GM12874 (cell line): ENCODE measurements around the gene TBL3.

Source experiments
- TF ChIP-seq, protein P1 (sequence below): IDR thresholded peaks from 2 replicates; pipeline ENCODE4 v1.5.1; 2011; ENCODE audit warnings: low read depth, mild to moderate bottlenecking, control low read depth, low read length, moderate library complexity; ENCODE audit not compliant: insufficient read depth

TBL3 gene

DNA sequence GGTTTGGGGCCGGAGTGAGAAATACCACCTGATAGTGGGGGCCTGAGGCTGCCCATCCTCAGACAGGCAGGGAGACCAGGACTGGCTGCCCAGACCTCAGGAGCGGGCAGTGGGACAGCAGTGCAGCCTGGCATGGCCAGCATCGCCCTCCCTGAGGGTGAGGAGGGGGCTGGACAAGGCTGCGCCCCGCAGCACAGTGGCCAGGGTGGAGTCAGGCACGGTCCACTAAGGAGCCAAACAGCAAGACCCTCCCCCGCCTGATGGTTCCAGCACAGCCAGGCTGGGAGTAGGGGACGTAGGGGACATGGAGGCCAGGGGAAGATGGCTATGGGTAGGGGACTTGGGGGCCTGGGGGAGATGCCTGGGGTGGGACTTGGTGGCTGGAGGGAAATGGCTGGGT lies 34.5 kb downstream of the TBL3 start:
- TF ChIP-seq, protein P1, sequence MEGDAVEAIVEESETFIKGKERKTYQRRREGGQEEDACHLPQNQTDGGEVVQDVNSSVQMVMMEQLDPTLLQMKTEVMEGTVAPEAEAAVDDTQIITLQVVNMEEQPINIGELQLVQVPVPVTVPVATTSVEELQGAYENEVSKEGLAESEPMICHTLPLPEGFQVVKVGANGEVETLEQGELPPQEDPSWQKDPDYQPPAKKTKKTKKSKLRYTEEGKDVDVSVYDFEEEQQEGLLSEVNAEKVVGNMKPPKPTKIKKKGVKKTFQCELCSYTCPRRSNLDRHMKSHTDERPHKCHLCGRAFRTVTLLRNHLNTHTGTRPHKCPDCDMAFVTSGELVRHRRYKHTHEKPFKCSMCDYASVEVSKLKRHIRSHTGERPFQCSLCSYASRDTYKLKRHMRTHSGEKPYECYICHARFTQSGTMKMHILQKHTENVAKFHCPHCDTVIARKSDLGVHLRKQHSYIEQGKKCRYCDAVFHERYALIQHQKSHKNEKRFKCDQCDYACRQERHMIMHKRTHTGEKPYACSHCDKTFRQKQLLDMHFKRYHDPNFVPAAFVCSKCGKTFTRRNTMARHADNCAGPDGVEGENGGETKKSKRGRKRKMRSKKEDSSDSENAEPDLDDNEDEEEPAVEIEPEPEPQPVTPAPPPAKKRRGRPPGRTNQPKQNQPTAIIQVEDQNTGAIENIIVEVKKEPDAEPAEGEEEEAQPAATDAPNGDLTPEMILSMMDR, result no peak

DNA sequence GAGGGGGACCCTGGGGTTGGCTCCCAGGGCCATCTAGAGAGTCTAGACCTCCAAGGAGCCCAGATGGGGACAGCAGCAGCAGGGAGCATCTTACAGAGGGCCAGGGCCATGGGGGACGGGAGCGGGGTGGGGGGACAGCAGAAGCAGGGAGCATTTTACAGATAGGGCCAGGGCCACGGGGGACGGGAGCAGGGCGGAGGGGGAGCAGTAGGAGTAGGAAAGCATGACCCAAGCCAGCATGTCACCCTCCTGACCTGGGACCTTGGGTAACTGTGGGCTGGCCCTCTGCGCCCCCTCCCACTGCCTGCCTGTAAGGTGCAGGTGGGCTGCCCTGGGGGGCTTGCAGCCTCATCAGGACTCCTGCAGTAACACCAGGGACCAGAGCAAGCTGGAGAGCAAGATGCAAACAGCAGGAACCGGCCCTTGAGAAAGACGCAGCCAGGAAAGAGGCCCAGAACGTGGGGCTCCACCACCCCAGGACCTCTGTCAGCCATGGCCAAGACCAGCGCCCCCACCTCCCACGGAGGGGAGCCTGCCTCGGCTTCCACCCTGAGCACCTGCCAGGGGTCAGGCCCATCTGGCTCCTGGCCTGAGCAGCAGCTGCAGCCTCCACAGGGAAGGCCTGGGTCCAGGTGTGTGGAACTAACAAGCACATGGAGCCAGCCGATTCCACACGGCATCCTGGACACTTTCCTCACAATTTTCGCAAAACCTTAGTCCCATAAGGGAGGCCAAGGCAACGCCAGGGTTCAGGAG lies 35.4 kb downstream of the TBL3 start:
- TF ChIP-seq, protein P1, result no peak

DNA sequence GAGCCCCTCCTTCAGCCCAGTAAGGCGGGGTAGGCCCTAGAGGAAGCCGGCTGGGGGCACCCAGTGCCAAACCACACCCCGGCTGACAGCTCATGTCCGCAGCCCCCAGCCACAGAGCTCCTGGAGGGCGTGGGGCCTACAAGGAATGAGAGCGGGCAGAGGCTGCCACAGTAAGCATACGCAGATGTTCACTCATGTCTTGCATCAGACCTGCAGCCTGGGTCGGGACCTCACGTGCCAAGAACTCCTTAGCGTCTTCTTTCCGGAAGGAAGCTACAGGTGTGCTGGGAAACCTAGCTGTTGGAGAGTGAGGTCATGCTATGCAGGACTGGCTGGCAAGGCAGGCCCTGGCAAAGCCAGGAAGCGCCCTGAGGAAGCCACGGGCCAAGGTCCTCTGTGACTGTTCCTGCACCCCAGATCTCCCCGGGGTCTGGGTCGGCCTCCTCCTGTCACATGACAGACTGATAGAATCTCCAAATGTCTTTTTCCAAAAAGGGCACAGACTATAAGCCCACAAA lies 36.2 kb downstream of the TBL3 start:
- TF ChIP-seq, protein P1, result no peak

DNA sequence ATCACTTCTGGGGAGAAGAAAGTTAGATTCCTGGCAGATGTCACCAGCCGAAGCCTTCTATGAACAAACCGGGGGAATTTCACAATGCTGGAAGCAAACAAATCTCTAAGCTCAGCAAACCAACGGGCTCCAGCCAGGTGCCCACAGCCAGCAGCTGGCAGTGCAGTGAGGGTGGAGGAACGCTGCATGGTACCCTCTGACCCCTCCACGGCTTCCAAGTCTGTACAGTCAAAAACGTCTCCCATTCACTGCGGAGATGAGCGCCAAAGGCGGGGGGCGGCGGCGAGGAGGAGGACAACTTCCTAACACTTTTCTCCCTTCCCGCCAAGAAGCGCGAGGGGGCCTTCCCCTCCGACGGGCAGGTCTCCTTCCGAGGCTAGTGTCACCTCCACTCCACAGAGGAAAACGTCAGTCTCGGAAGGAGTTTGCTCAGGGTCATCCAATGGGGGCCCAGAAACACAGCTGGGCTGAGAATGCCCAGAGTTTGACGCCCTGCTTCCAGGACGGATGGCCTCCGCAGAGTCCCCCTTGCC lies 36.8 kb downstream of the TBL3 start:
- TF ChIP-seq, protein P1, result no peak

DNA sequence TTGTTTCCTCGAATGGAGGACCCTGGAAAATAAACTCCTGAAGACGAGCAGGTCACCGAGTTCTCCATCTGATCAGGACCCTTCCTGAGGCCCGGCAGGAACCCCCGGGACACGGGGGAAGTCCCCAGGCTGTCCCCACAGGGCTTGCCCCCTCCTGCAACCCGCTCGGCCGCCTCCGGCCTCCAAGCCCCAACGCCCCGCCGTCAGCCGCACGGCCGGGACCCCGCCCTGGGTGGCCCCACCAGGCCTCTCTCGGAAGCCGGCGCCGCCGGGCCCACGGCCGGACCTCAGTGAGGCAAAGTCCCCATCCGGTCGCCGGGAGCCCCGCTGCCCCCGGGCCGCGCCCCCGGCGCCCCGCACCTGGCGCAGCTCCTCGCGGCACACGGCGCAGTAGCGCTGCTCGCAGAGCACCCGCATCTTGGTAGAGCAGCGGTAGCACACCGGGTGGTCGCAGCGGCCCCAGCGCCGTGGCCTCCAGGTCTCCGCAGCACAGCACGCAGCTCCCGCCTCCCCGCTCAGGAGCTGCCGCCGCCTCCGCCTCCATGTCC lies 37.4 kb downstream of the TBL3 start:
- TF ChIP-seq, protein P1, result no peak

DNA sequence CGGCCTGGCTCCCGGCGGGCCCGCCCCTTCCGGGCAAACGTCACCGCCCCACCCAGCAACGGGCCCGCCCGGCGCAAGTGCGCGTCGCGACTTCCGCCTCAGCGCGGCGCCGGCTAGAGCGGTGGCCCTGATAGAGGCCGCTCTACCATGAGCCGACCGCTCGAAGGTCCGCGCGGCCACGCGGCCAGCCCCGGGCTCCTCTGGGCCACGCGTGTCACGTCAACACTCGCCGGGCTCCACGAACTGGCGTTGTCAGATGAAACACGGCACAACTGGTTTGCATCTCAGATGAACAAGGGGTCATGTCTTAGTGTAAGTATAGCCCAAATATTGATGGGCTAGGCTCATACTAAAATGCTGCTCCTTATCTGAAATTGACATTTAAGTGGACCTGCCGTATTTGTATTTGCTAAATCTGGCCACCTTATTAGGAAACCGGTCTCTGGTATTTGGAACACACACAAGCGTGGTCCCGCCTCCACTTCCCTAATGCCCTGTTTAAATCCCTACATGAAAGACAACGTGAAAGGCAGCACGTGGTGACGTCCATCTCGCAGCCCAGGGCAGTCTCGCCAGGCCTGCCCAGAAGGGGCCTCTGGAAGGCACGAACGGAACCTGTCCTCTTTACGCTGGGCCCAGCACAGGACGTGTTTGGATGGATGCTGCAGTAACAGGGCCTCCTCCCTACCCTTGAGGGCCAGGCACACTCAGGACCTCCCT lies 38.1 kb downstream of the TBL3 start, which contains the start of gene ZNF598:
ZNF598 (minus strand) TSS at position 31 of the 720 bp plus-strand sequence.
- TF ChIP-seq, protein P1, result no peak; the same call in 1 of the 2 replicates

DNA sequence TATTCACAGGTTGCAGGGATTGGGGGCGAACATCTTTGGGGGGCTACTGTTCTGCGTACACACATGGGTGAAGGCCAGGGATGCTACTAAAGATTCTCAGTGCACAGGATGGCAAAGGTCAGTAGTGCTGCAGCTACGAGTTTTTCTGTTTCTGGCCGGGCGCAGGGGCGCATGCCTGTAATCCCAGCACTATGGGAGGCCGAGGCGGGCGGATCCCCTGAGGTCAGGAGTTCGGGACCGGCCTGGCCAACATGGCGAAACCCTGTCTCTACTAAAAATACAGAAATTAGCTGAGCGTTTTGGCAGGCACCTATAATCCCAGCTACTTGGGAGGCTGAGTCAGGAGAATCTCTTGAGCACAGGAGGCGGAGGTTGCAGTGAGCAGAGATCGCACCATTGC lies 41.7 kb downstream of the TBL3 start:
- TF ChIP-seq, protein P1, result no peak
